Fibroblast of lung (primary cell): ENCODE data around the gene LRP5. TPM values are rescaled to one million over a fixed set of nuclear protein-coding genes. Genes with fewer than 3 reads are reported as not detected.
A peak's percentile ranks its signal among the peaks of the same experiment; 100 is the strongest.
"Not testable (repeated sequence)": the region's sequence is repeated elsewhere in the genome, so short reads cannot be mapped to it uniquely, and the experiment has no call there.

ENCODE experiments used
- DNase-seq, 2 donors: peaks; one replicate each; pipeline versions ENCODE4 v3.0.0 to v3.0.0-alpha.2; 2010; ENCODE audit warnings: low read depth in 2 of 2
- H2AFZ ChIP-seq: 2 replicates; pipeline ENCODE4 v1.5.1; 2012; ENCODE audit warnings: low read length, control low read depth, inconsistent platforms
- H3K27ac ChIP-seq: 2 replicates; pipeline ENCODE4 v1.5.1; 2011; ENCODE audit warnings: low read length, control low read depth; ENCODE audit not compliant: insufficient read depth
- H3K27me3 ChIP-seq: 2 replicates; pipeline ENCODE4 v1.5.1; 2011; ENCODE audit warnings: mild to moderate bottlenecking, low read length; ENCODE audit not compliant: control insufficient read depth, insufficient read depth
- H3K36me3 ChIP-seq: 2 replicates; pipeline ENCODE4 v1.5.1; 2011; ENCODE audit warnings: low read length; ENCODE audit not compliant: control insufficient read depth, insufficient read depth
- H3K4me1 ChIP-seq: 2 replicates; pipeline ENCODE4 v1.5.1; 2011; ENCODE audit warnings: low read length; ENCODE audit not compliant: control insufficient read depth, insufficient read depth; ENCODE audit errors: extremely low read depth
- H3K4me2 ChIP-seq: 2 replicates; pipeline ENCODE4 v1.5.1; 2011; ENCODE audit warnings: low read length, control low read depth; ENCODE audit not compliant: insufficient read depth; ENCODE audit errors: extremely low read depth
- H3K4me3 ChIP-seq, 4 experiments: fragments of 200-600 bp in 1 of 4; sonication (generic) in 1 of 4; replicated peaks in 1 of 4; 2 replicates each; pipeline ENCODE4 v1.5.1; 2011 to 2016; ENCODE audit warnings: low read length in 4 of 4, low read depth in 3 of 4, mild to moderate bottlenecking in 3 of 4, control low read depth in 2 of 4, inconsistent platforms in 1 of 4, mixed read lengths in 1 of 4; ENCODE audit not compliant: insufficient read depth in 1 of 4; ENCODE audit errors: control extremely low read depth in 1 of 4
- H3K79me2 ChIP-seq: 2 replicates; pipeline ENCODE4 v1.5.1; 2012; ENCODE audit warnings: mild to moderate bottlenecking, low read length, inconsistent platforms; ENCODE audit not compliant: control insufficient read depth, insufficient read depth
- H3K9ac ChIP-seq: 2 replicates; pipeline ENCODE4 v1.5.1; 2011; ENCODE audit warnings: mild to moderate bottlenecking, low read length, control low read depth; ENCODE audit not compliant: insufficient read depth
- H3K9me3 ChIP-seq: 2 replicates; pipeline ENCODE4 v1.5.1; 2012; ENCODE audit warnings: low read depth, low read length; ENCODE audit not compliant: control insufficient read depth, insufficient read depth
- H4K20me1 ChIP-seq: 2 replicates; pipeline ENCODE4 v1.5.1; 2011; ENCODE audit warnings: low read length; ENCODE audit not compliant: control insufficient read depth, insufficient read depth; ENCODE audit errors: extremely low read depth
- EZH2 ChIP-seq: IDR thresholded peaks from 2 replicates; pipeline ENCODE4 v1.5.1; 2012; ENCODE audit warnings: low read length, control low read depth, mild to moderate bottlenecking; ENCODE audit errors: missing control alignments
- polyA plus RNA-seq, 2 donors: library from polyadenylated mRNA; depleted of rRNA in 1 of 2; stranded (reverse) in 1 of 2; unstranded in 1 of 2; fragments of >200 nt; gene quantifications; 2 replicates each; pipeline ENCODE4 v1.2.1, GENCODE V29; 2011 to 2012; ENCODE audit warnings: missing spikeins in 1 of 2
- total RNA-seq: library from RNA; depleted of rRNA; stranded (reverse); fragments of >200 nt; gene quantifications from 2 replicates; pipeline ENCODE4 v1.2.1, GENCODE V29; 2014
- TF ChIP-seq, protein P1 (sequence below), 2 donors: IDR thresholded peaks in 1 of 2; conservative IDR thresholded peaks in 1 of 2; 1 replicate in 1 of 2; 2 replicates in 1 of 2; pipeline ENCODE4 v1.5.1; 2011 to 2012; ENCODE audit warnings: low read length in 2 of 2, control low read depth in 1 of 2, inconsistent platforms in 1 of 2, low read depth in 1 of 2, mild to moderate bottlenecking in 1 of 2

The LRP5 gene
- total and polyA plus RNA-seq, 2 donors (not counting 1 experiment from before 2014, with no cell fraction given) = 3.8 to 22.0 TPM

GRCh38 chr11:68457898-68458249 lies 145.5 kb downstream of the LRP5 start:
- Histone ChIP-seq H3K36me3 (no peaks in the 10 kb centered on the region), H4K20me1 (no peaks in the 10 kb centered on the region), H3K4me2 (no peak overlapping the region), H3K4me1 (no peaks in the 10 kb centered on the region), H3K79me2 (peaks cover 21% of the 10 kb centered on the region), H3K4me3 (no peak overlapping the region), H3K27me3 (no peaks in the 10 kb centered on the region), H3K27ac (no peak overlapping the region), H2AFZ (no peak overlapping the region), H3K9ac (no peak overlapping the region), H3K9me3 (no peaks in the 10 kb centered on the region)
- no peak for TF ChIP-seq EZH2
- TF ChIP-seq, protein P1, sequence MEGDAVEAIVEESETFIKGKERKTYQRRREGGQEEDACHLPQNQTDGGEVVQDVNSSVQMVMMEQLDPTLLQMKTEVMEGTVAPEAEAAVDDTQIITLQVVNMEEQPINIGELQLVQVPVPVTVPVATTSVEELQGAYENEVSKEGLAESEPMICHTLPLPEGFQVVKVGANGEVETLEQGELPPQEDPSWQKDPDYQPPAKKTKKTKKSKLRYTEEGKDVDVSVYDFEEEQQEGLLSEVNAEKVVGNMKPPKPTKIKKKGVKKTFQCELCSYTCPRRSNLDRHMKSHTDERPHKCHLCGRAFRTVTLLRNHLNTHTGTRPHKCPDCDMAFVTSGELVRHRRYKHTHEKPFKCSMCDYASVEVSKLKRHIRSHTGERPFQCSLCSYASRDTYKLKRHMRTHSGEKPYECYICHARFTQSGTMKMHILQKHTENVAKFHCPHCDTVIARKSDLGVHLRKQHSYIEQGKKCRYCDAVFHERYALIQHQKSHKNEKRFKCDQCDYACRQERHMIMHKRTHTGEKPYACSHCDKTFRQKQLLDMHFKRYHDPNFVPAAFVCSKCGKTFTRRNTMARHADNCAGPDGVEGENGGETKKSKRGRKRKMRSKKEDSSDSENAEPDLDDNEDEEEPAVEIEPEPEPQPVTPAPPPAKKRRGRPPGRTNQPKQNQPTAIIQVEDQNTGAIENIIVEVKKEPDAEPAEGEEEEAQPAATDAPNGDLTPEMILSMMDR (conservative IDR thresholded peaks at IDR 0.05 in 1 of 2, IDR thresholded peaks at IDR 0.05 in 1 of 2; ENCODE audit: low read depth in 1 of 2, low read length in 2 of 2) = no peak
- no peak for DNase-seq

DNA sequence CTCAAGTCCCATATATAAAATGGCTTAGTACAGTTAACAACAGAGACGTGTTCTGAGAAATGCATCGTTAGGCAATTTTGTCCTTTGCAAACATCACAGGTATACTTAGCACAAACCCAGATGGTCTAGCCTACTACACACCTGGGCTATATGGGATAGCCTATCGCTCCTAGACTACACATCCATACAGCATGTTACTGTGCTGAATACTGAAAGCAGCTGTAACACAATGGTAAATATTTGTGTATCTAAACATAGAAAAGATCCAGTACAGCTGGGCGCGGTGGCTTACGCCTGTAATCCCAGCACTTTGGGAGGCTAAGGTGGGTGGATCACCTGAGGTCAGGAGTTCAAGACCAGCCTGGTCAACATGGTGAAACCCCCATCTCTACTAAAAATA lies 145.9 kb downstream of the LRP5 start:
- not testable (repeated sequence) for H3K27me3 ChIP-seq

DNA sequence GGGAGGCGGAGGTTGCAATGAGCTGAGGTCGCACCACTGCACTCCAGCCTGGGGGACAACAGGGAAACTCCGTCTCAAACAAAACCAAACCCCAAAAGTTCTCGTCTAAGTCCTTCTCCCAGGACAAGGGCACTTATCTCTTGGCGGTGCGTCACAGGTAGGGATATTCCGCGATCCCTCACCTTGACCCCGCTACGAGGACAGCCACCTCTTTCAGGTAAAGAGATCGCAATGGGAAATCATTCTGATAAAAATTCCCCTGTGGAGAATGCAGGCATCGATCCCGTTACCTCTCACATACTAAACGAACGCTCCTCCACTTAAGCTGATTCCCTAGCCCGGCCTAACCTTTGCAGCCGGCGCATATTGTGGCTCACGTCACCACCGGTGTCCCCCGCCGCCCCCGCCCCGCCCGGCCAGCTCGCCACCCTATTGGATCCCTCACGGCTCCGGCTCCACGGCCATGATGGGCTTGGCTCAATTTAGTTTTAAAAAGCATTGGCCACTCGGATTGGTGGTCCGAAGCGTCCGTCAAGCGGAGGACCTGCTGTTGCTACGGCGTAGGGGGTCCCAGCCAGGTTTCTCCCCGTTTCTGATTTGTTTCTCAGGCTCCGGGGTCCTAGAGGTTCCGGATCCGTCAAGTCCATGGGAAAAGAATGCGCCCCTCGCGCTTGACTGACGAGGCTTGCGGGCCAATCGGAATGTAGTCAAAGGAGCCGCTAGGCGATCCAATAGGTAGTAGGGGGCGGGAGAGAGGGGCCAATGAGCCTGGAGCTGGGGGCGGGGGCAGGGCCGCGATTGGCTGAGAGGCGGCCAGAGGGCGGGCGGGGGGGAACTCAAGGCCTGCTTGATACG lies 147.7 kb downstream of the LRP5 start:
- Histone ChIP-seq H3K4me1 (peaks cover 2% of the 10 kb centered on the region), H3K27me3 (no peaks in the 10 kb centered on the region), H4K20me1 (peaks cover 2% of the 10 kb centered on the region), H2AFZ (peak overlapping the region; percentile 96), H3K9me3 (no peaks in the 10 kb centered on the region), H3K27ac (peak overlapping the region; percentile 93), H3K4me2 (peak overlapping the region; percentile 59), H3K9ac (peak overlapping the region; percentile 93), H3K79me2 (peaks cover 43% of the 10 kb centered on the region), H3K4me3 (peak overlapping the region; percentile 73 to 88 (median 84)), H3K36me3 (no peaks in the 10 kb centered on the region)
- peak; percentile 99 for DNase-seq
- TF ChIP-seq, protein P1 (conservative IDR thresholded peaks at IDR 0.05 in 1 of 2, IDR thresholded peaks at IDR 0.05 in 1 of 2; ENCODE audit: low read depth in 1 of 2, low read length in 2 of 2) = no peak
- no peak for TF ChIP-seq EZH2

More for the DNA sequence above, 145.9 kb downstream of the LRP5 start:
- not testable (repeated sequence) for H3K9ac ChIP-seq, H2AFZ ChIP-seq, DNase-seq, H3K4me3 ChIP-seq, H3K27ac ChIP-seq, H4K20me1 ChIP-seq, H3K4me2 ChIP-seq, H3K4me1 ChIP-seq, H3K9me3 ChIP-seq, H3K36me3 ChIP-seq
- H3K79me2 ChIP-seq = peaks cover 26% of the 10 kb centered on the region
